Loucy (cell line): ENCODE results near the gene CCDC107.

ENCODE experiments used
- H2AFZ ChIP-seq: fragments of 200-600 bp; sonication (generic); 2 replicates; pipeline ENCODE4 v1.6.0; 2016; ENCODE audit warnings: antibody characterized with exemption, mild to moderate bottlenecking, low read length, moderate library complexity
- H3F3A ChIP-seq: fragments of 200-600 bp; 2 replicates; pipeline ENCODE4 v1.6.0; 2016; ENCODE audit warnings: antibody characterized with exemption, low read depth, mild to moderate bottlenecking
- H3K27me3 ChIP-seq: fragments of 200-600 bp; sonication (generic); 2 replicates; pipeline ENCODE4 v1.6.1; 2014; ENCODE audit warnings: low read length, mild to moderate bottlenecking; ENCODE audit not compliant: insufficient read depth, poor library complexity, severe bottlenecking
- H3K36me3 ChIP-seq: fragments of 200-600 bp; sonication (generic); 2 replicates; pipeline ENCODE4 v1.6.1; 2016; ENCODE audit warnings: low read length; ENCODE audit not compliant: insufficient read depth
- H3K4me1 ChIP-seq: fragments of 200-600 bp; sonication (generic); 2 replicates; pipeline ENCODE4 v1.5.1; 2014; ENCODE audit warnings: low read length, mild to moderate bottlenecking; ENCODE audit not compliant: insufficient read depth, poor library complexity, severe bottlenecking
- H3K4me2 ChIP-seq: fragments of 200-600 bp; sonication (generic); 2 replicates; pipeline ENCODE4 v1.6.0; 2014; ENCODE audit warnings: antibody characterized with exemption, low read length, low read depth, mild to moderate bottlenecking; ENCODE audit not compliant: poor library complexity, severe bottlenecking
- H3K4me3 ChIP-seq: fragments of 200-600 bp; sonication (generic); 2 replicates; pipeline ENCODE4 v1.5.1; 2014; ENCODE audit warnings: low read length, mild to moderate bottlenecking, mixed read lengths; ENCODE audit not compliant: poor library complexity, severe bottlenecking
- H3K79me2 ChIP-seq: fragments of 200-600 bp; sonication (generic); 2 replicates; pipeline ENCODE4 v1.6.1; 2014; ENCODE audit warnings: low read length; ENCODE audit not compliant: insufficient read depth
- H3K9ac ChIP-seq: fragments of 200-600 bp; sonication (generic); 2 replicates; pipeline ENCODE4 v1.6.0; 2014; ENCODE audit warnings: mild to moderate bottlenecking, low read depth, low read length, moderate library complexity; ENCODE audit not compliant: poor library complexity, severe bottlenecking
- H3K9me2 ChIP-seq: fragments of 200-600 bp; sonication (generic); replicated peaks from 2 replicates; pipeline ENCODE4 v1.6.1; 2016; ENCODE audit warnings: low read depth, low read length, mixed read lengths
- H3K9me3 ChIP-seq: fragments of 200-600 bp; sonication (generic); 2 replicates; pipeline ENCODE4 v1.6.1; 2014; ENCODE audit warnings: mild to moderate bottlenecking, antibody characterized with exemption, low read length, low read depth; ENCODE audit not compliant: insufficient read depth
- H4K20me1 ChIP-seq: fragments of 200-600 bp; sonication (generic); 2 replicates; pipeline ENCODE4 v1.6.0; 2014; ENCODE audit warnings: antibody characterized with exemption, low read length, mild to moderate bottlenecking; ENCODE audit not compliant: insufficient read depth, poor library complexity, severe bottlenecking
- CTCF ChIP-seq: fragments of 200-600 bp; sonication (generic); conservative IDR thresholded peaks from 2 replicates; pipeline ENCODE4 v1.5.1; 2014; ENCODE audit warnings: mild to moderate bottlenecking, antibody characterized with exemption, low read length
- EZH2phosphoT487 ChIP-seq: fragments of 200-600 bp; IDR thresholded peaks from 2 replicates; pipeline ENCODE4 v1.6.1; 2018; ENCODE audit warnings: antibody characterized with exemption, mild to moderate bottlenecking, moderate library complexity, borderline replicate concordance

Gene CCDC107

GRCh38 chr9:35653611-35654010 lies 4.5 kb upstream of the CCDC107 start:
- H3K9me2 ChIP-seq = no peaks in the 10 kb centered on the region
- H2AFZ ChIP-seq = no peak overlapping the region
- TF ChIP-seq EZH2phosphoT487 (no peak), CTCF (no peak)
- no peaks in the 10 kb centered on the region for H3K27me3 ChIP-seq
- H4K20me1 ChIP-seq = no peaks in the 10 kb centered on the region
- no peaks in the 10 kb centered on the region for H3K9me3 ChIP-seq
- peaks cover 43% of the 10 kb centered on the region for H3K4me1 ChIP-seq
- H3K79me2 ChIP-seq = peaks cover 36% of the 10 kb centered on the region
- 0 out of 2 replicates have a peak, but pooled peaks cover 6% of the 10 kb centered on the region for H3F3A ChIP-seq
- H3K4me2 ChIP-seq = no peak overlapping the region
- H3K9ac ChIP-seq = no peak overlapping the region
- no peaks in the 10 kb centered on the region for H3K36me3 ChIP-seq
- no peak overlapping the region for H3K4me3 ChIP-seq

GRCh38 chr9:35656348-35656747 lies 1.7 kb upstream of the CCDC107 start:
- Histone ChIP-seq H3K4me1 (peaks cover 53% of the 10 kb centered on the region), H3K27me3 (no peaks in the 10 kb centered on the region), H4K20me1 (no peaks in the 10 kb centered on the region), H3K9me3 (no peaks in the 10 kb centered on the region), H3K9me2 (no peaks in the 10 kb centered on the region), H3F3A (0 out of 2 replicates have a peak, but pooled peaks cover 6% of the 10 kb centered on the region), H3K79me2 (peaks cover 33% of the 10 kb centered on the region), H3K9ac (no peak overlapping the region), H2AFZ (no peak overlapping the region), H3K4me2 (peak overlapping the region; percentile 87), H3K36me3 (no peaks in the 10 kb centered on the region; the same call in 1 of the 2 replicates), H3K4me3 (no peak overlapping the region)
- TF ChIP-seq CTCF (no peak), EZH2phosphoT487 (no peak)

GRCh38 chr9:35656831-35657545 lies 1.1 kb upstream of the CCDC107 start:
- peak overlapping the region; percentile 87 for H3K4me2 ChIP-seq
- H3K9ac ChIP-seq = peak overlapping the region; percentile 77
- H3K9me2 ChIP-seq = no peaks in the 10 kb centered on the region
- H4K20me1 ChIP-seq = peaks cover 3% of the 10 kb centered on the region
- TF ChIP-seq CTCF = no peak
- TF ChIP-seq EZH2phosphoT487 = no peak
- no peaks in the 10 kb centered on the region; the same call in 1 of the 2 replicates for H3K36me3 ChIP-seq
- peak overlapping the region; percentile 82 for H3K4me3 ChIP-seq
- no peaks in the 10 kb centered on the region for H3K9me3 ChIP-seq
- H3F3A ChIP-seq = 0 out of 2 replicates have a peak, but pooled peaks cover 6% of the 10 kb centered on the region
- H3K79me2 ChIP-seq = peaks cover 32% of the 10 kb centered on the region
- H3K4me1 ChIP-seq = peaks cover 53% of the 10 kb centered on the region
- H3K27me3 ChIP-seq = no peaks in the 10 kb centered on the region
- H2AFZ ChIP-seq = 0 out of 2 replicates have a peak overlapping the region, but pooled peaks have one; percentile 4
